Measurements from ENCODE around the gene POR. TPM values are rescaled to one million over a fixed set of nuclear protein-coding genes. Genes with fewer than 3 reads are reported as not detected.
A peak's percentile ranks its signal among the peaks of the same experiment; 100 is the strongest.

Gene POR
- 102 and 106 TPM in 2 replicates for total RNA-seq
- polyA plus RNA-seq, result 212 and 220 TPM in 2 replicates

- peak; percentile 96 for DNase-seq (ENCODE audit: low spot score)
- no peaks in the 10 kb centered on the region for H3K36me3 ChIP-seq (replicated peaks; ENCODE audit: insufficient read depth, low read depth)
- peaks cover 10% of the 10 kb centered on the region for H3K4me1 ChIP-seq (ENCODE audit: insufficient read depth)
- H3K4me2 ChIP-seq, result peak within 1 kb of the TSS; percentile 94
- TF ChIP-seq EZH2phosphoT487 (IDR thresholded peaks at IDR 0.05; ENCODE audit: low read depth, severe bottlenecking, unreplicated experiment) (no peak), CTCF (IDR thresholded peaks at IDR 0.05; ENCODE audit: poor library complexity) (no peak), EZH2 (IDR thresholded peaks at IDR 0.05; ENCODE audit: borderline replicate concordance) (no peak)
- H3K27me3 ChIP-seq, result no peaks in the 10 kb centered on the region
- 2% methylated on average over 59 of the region's 82 CpGs for WGBS (ENCODE audit: low lambda C conversion rate, missing lambda C conversion rate)
- H3K9me2 ChIP-seq (replicated peaks; ENCODE audit: insufficient read depth), result no peaks in the 10 kb centered on the region
- H4K20me1 ChIP-seq (ENCODE audit: insufficient read depth, poor library complexity, severe bottlenecking), result peaks cover 3% of the 10 kb centered on the region
- peak within 1 kb of the TSS; percentile 88 for H3K4me3 ChIP-seq
- peak within 1 kb of the TSS; percentile 96 for H2AFZ ChIP-seq
- no peaks in the 10 kb centered on the region for H3K9me3 ChIP-seq (ENCODE audit: low read depth)
- H3K27ac ChIP-seq, result peak within 1 kb of the TSS; percentile 95
- peaks cover 50% of the 10 kb centered on the region for H3K79me2 ChIP-seq
These were observed at the start of gene POR for GRCh38 chr7:75914655-75915415. Gene POR (plus strand): TSS chr7:75915155. CDS start chr7:75954002, 38,847 bp downstream.

- Histone ChIP-seq H3K9me3 (ENCODE audit: low read depth) (no peaks in the 10 kb centered on the region), H3K4me1 (ENCODE audit: insufficient read depth) (no peaks in the 10 kb centered on the region), H3K27me3 (no peaks in the 10 kb centered on the region), H3K9me2 (replicated peaks; ENCODE audit: insufficient read depth) (no peaks in the 10 kb centered on the region), H4K20me1 (ENCODE audit: insufficient read depth, poor library complexity, severe bottlenecking) (no peaks in the 10 kb centered on the region), H3K4me2 (no peak overlapping the region), H3K4me3 (no peak overlapping the region), H2AFZ (no peak overlapping the region), H3K36me3 (replicated peaks; ENCODE audit: insufficient read depth, low read depth) (no peaks in the 10 kb centered on the region), H3K27ac (no peak overlapping the region), H3K79me2 (no peaks in the 10 kb centered on the region)
- no peak for TF ChIP-seq EZH2phosphoT487 (IDR thresholded peaks at IDR 0.05; ENCODE audit: low read depth, severe bottlenecking, unreplicated experiment)
- TF ChIP-seq EZH2 (IDR thresholded peaks at IDR 0.05; ENCODE audit: borderline replicate concordance), result no peak
- TF ChIP-seq CTCF (IDR thresholded peaks at IDR 0.05; ENCODE audit: poor library complexity), result no peak
- 70% methylated on average over 5 of the region's 5 CpGs for WGBS (ENCODE audit: low lambda C conversion rate, missing lambda C conversion rate)
- DNase-seq (ENCODE audit: low spot score), result no peak
These were observed 48.9 kb upstream of the POR start for GRCh38 chr7:75866114-75866488.

- Histone ChIP-seq H3K27me3 (no peaks in the 10 kb centered on the region), H3K4me2 (peak overlapping the region; percentile 37), H3K4me1 (ENCODE audit: insufficient read depth) (no peaks in the 10 kb centered on the region), H3K4me3 (no peak overlapping the region), H3K79me2 (no peaks in the 10 kb centered on the region), H3K9me3 (ENCODE audit: low read depth) (no peaks in the 10 kb centered on the region), H2AFZ (no peak overlapping the region), H3K36me3 (replicated peaks; ENCODE audit: insufficient read depth, low read depth) (no peaks in the 10 kb centered on the region), H3K9me2 (replicated peaks; ENCODE audit: insufficient read depth) (no peaks in the 10 kb centered on the region), H3K27ac (no peak overlapping the region), H4K20me1 (ENCODE audit: insufficient read depth, poor library complexity, severe bottlenecking) (no peaks in the 10 kb centered on the region)
- no peak for TF ChIP-seq EZH2 (IDR thresholded peaks at IDR 0.05; ENCODE audit: borderline replicate concordance)
- TF ChIP-seq CTCF (IDR thresholded peaks at IDR 0.05; ENCODE audit: poor library complexity), result peak; percentile 74
- DNase-seq (ENCODE audit: low spot score), result peak; percentile 76
- WGBS (ENCODE audit: low lambda C conversion rate, missing lambda C conversion rate), result 49% methylated on average over 19 of the region's 19 CpGs
These were observed 48.2 kb upstream of the POR start for GRCh38 chr7:75866489-75867389.
